OCI-LY3 (cell line): ENCODE data around the gene SPA17.

Experiments used
- H2AFZ ChIP-seq: fragments of 200-600, 300-600 bp; shearing (Covaris generic); 2 replicates; pipeline ENCODE4 v1.6.0; 2014; ENCODE audit warnings: antibody characterized with exemption, low read depth, low read length
- H3K27ac ChIP-seq: fragments of 200-600, 300-600 bp; sonication (generic); 2 replicates; pipeline ENCODE4 v1.5.1; 2014; ENCODE audit warnings: mild to moderate bottlenecking, low read length, moderate library complexity, mixed read lengths
- H3K27me3 ChIP-seq: fragments of 200-600, 300-600 bp; sonication (generic); 2 replicates; pipeline ENCODE4 v1.6.1; 2014; ENCODE audit warnings: low read depth, low read length, mixed read lengths
- H3K36me3 ChIP-seq: fragments of 200-600, 300-600 bp; sonication (generic); replicated peaks from 2 replicates; pipeline ENCODE3; 2014; ENCODE audit warnings: low read depth, low read length, mixed read lengths
- H3K4me1 ChIP-seq: fragments of 300-600, 200-600 bp; sonication (generic); 2 replicates; pipeline ENCODE4 v1.6.1; 2014; ENCODE audit warnings: low read length, mixed read lengths
- H3K4me2 ChIP-seq: fragments of 200-600, 300-600 bp; sonication (generic); 2 replicates; pipeline ENCODE4 v1.6.1; 2014; ENCODE audit warnings: low read length, mixed read lengths
- H3K4me3 ChIP-seq: fragments of 300-600, 200-600 bp; sonication (generic); 2 replicates; pipeline ENCODE4 v1.5.1; 2014; ENCODE audit warnings: antibody characterized with exemption, mild to moderate bottlenecking, low read length, moderate library complexity
- H3K79me2 ChIP-seq: fragments of 300-600, 200-600 bp; shearing (Covaris generic); 2 replicates; pipeline ENCODE4 v1.6.1; 2014; ENCODE audit warnings: mild to moderate bottlenecking, low read length, mixed read lengths
- H3K9ac ChIP-seq: fragments of 300-600, 200-600 bp; shearing (Covaris generic); 2 replicates; pipeline ENCODE4 v1.6.0; 2014; ENCODE audit warnings: mild to moderate bottlenecking, low read length, moderate library complexity
- H3K9me3 ChIP-seq: fragments of 200-600, 300-600 bp; shearing (Covaris generic); 2 replicates; pipeline ENCODE4 v1.6.1; 2014; ENCODE audit warnings: low read length, mixed read lengths; ENCODE audit not compliant: insufficient read depth
- H4K20me1 ChIP-seq: fragments of 200-600, 300-600 bp; sonication (generic); 2 replicates; pipeline ENCODE4 v1.6.1; 2016; ENCODE audit warnings: low read length, mixed read lengths; ENCODE audit not compliant: insufficient read depth
- CTCF ChIP-seq: fragments of 200-600, 300-600 bp; sonication (generic); IDR thresholded peaks from 2 replicates; pipeline ENCODE4 v1.5.1; 2014; ENCODE audit warnings: antibody characterized with exemption, low read length, low read depth
- EZH2phosphoT487 ChIP-seq: fragments of 200-600 bp; shearing (Covaris generic); IDR thresholded peaks from 2 replicates; pipeline ENCODE4 v1.6.1; 2018; ENCODE audit warnings: antibody characterized with exemption, mixed run types, low read depth

The SPA17 gene

DNA sequence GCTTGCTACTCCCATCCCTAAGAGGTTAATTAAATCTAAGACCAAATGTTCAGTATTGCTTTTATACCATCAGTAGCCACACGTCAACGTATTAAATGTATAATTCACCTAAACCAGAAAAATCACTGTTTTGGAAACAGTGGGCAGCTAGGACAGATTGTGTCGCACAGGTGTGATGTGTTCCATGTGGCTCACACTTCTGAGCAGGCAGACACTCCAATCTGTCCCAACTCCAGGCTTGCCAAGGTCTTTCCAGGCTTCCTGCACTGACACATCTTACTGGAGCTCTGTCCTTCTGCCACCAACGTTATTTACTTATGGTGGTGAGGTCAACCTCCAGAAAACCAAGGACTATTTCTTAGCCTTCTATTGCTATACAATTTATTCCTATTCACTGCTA lies 11.6 kb upstream of the SPA17 start:
- H3K9me3 ChIP-seq = no peaks in the 10 kb centered on the region
- H3K36me3 ChIP-seq = no peaks in the 10 kb centered on the region
- TF ChIP-seq EZH2phosphoT487 = no peak
- no peak for TF ChIP-seq CTCF
- H3K27me3 ChIP-seq = no peaks in the 10 kb centered on the region
- no peaks in the 10 kb centered on the region for H4K20me1 ChIP-seq
- no peak overlapping the region for H3K27ac ChIP-seq
- H3K9ac ChIP-seq = no peak overlapping the region
- no peak overlapping the region for H3K4me2 ChIP-seq
- no peaks in the 10 kb centered on the region for H3K79me2 ChIP-seq
- H3K4me3 ChIP-seq = no peak overlapping the region
- H2AFZ ChIP-seq = no peak overlapping the region
- no peaks in the 10 kb centered on the region for H3K4me1 ChIP-seq

GRCh38 chr11:124663861-124664260 lies 9.8 kb upstream of the SPA17 start:
- no peak overlapping the region for H3K27ac ChIP-seq
- no peaks in the 10 kb centered on the region for H3K36me3 ChIP-seq
- H2AFZ ChIP-seq = no peak overlapping the region
- no peaks in the 10 kb centered on the region for H4K20me1 ChIP-seq
- no peaks in the 10 kb centered on the region for H3K4me1 ChIP-seq
- no peaks in the 10 kb centered on the region for H3K27me3 ChIP-seq
- no peaks in the 10 kb centered on the region for H3K79me2 ChIP-seq
- no peak overlapping the region for H3K4me2 ChIP-seq
- no peaks in the 10 kb centered on the region for H3K9me3 ChIP-seq
- H3K9ac ChIP-seq = no peak overlapping the region
- no peak for TF ChIP-seq EZH2phosphoT487
- no peak for TF ChIP-seq CTCF
- H3K4me3 ChIP-seq = no peak overlapping the region

GRCh38 chr11:124667601-124668000 lies 6.1 kb upstream of the SPA17 start:
- peaks cover 5% of the 10 kb centered on the region for H3K4me1 ChIP-seq
- no peak overlapping the region for H3K9ac ChIP-seq
- H2AFZ ChIP-seq = no peak overlapping the region
- no peaks in the 10 kb centered on the region for H4K20me1 ChIP-seq
- H3K27me3 ChIP-seq = no peaks in the 10 kb centered on the region
- H3K4me3 ChIP-seq = no peak overlapping the region
- H3K9me3 ChIP-seq = no peaks in the 10 kb centered on the region
- TF ChIP-seq EZH2phosphoT487 = no peak
- TF ChIP-seq CTCF = no peak
- no peak overlapping the region for H3K4me2 ChIP-seq
- no peak overlapping the region for H3K27ac ChIP-seq
- H3K79me2 ChIP-seq = no peaks in the 10 kb centered on the region
- H3K36me3 ChIP-seq = no peaks in the 10 kb centered on the region

GRCh38 chr11:124669193-124669592 lies 4.5 kb upstream of the SPA17 start:
- Histone ChIP-seq H3K36me3 (no peaks in the 10 kb centered on the region), H3K27ac (no peak overlapping the region), H3K79me2 (no peaks in the 10 kb centered on the region), H2AFZ (no peak overlapping the region), H4K20me1 (no peaks in the 10 kb centered on the region), H3K9me3 (no peaks in the 10 kb centered on the region), H3K4me2 (peak overlapping the region; percentile 45), H3K4me1 (peaks cover 11% of the 10 kb centered on the region), H3K4me3 (no peak overlapping the region), H3K9ac (no peak overlapping the region), H3K27me3 (no peaks in the 10 kb centered on the region)
- TF ChIP-seq EZH2phosphoT487 = no peak
- TF ChIP-seq CTCF = peak; percentile 59
